HT-29 (cell line): Measurements from ENCODE around the gene WASL. TPM values are rescaled to one million over a fixed set of nuclear protein-coding genes. Genes with fewer than 3 reads are reported as not detected.
"Not testable (repeated sequence)": the region's sequence is repeated elsewhere in the genome, so short reads cannot be mapped to it uniquely, and the experiment has no call there.

Experiments used
- DNase-seq: peaks from one replicate; pipeline ENCODE4 v3.0.0-alpha.2; 2015; ENCODE audit warnings: low spot score
- total RNA-seq: library from RNA; depleted of rRNA; stranded (reverse); fragments of >200 nt; shearing (Covaris generic); gene quantifications from 2 replicates; pipeline ENCODE4 v1.2.3, GENCODE V29; 2014

The WASL gene
- total RNA-seq, 1 experiment from 2014 or later, result 9.7 TPM

- DNase-seq, result no peak
Observed at GRCh38 chr7:123661765-123662164, 87.0 kb downstream of the WASL start.

GRCh38 chr7:123660514-123661354 lies 88.1 kb downstream of the WASL start:
- no peak for DNase-seq

GRCh38 chr7:123658023-123658422 lies 90.8 kb downstream of the WASL start:
- DNase-seq, result no peak

GRCh38 chr7:123657304-123657685 lies 91.5 kb downstream of the WASL start:
- no peak for DNase-seq

- DNase-seq, result no peak
Observed at GRCh38 chr7:123656544-123657303, 92.1 kb downstream of the WASL start.

- no peak for DNase-seq
Observed at GRCh38 chr7:123655614-123656013, 93.2 kb downstream of the WASL start, which contains the start of gene LMOD2. Gene LMOD2 (plus strand): TSS chr7:123655866. CDS start chr7:123655964, 98 bp downstream.

GRCh38 chr7:123653162-123653561 lies 95.6 kb downstream of the WASL start:
- no peak for DNase-seq

GRCh38 chr7:123652406-123652805 lies 96.4 kb downstream of the WASL start:
- DNase-seq, result no peak

- DNase-seq, result no peak
Observed at GRCh38 chr7:123650595-123650994, 98.2 kb downstream of the WASL start.

GRCh38 chr7:123649964-123650363 lies 98.8 kb downstream of the WASL start:
- no peak for DNase-seq

GRCh38 chr7:123647106-123647730 lies 101.6 kb downstream of the WASL start:
- DNase-seq, result no peak

GRCh38 chr7:123645516-123645915 lies 103.3 kb downstream of the WASL start:
- no peak for DNase-seq

- DNase-seq, result peak; percentile 24
Observed at GRCh38 chr7:123643495-123644441, 105.0 kb downstream of the WASL start.

GRCh38 chr7:123641901-123642300 lies 106.9 kb downstream of the WASL start:
- DNase-seq, result no peak

GRCh38 chr7:123640583-123640982 lies 108.2 kb downstream of the WASL start:
- DNase-seq, result no peak

GRCh38 chr7:123639631-123640030 lies 109.2 kb downstream of the WASL start:
- DNase-seq, result no peak

- DNase-seq, result no peak
Observed at GRCh38 chr7:123637878-123638277, 110.9 kb downstream of the WASL start.

GRCh38 chr7:123637203-123637602 lies 111.6 kb downstream of the WASL start:
- DNase-seq, result peak; percentile 5

- peak; percentile 50 for DNase-seq
Observed at GRCh38 chr7:123635551-123636359, 113.0 kb downstream of the WASL start.

- DNase-seq, result not testable (repeated sequence)
Observed at GRCh38 chr7:123634011-123634573, 114.7 kb downstream of the WASL start.
